Fibroblast of lung (primary cell): ENCODE results near the gene GPR32.

Experiments
- EZH2 ChIP-seq: IDR thresholded peaks from 2 replicates; pipeline ENCODE4 v1.5.1; 2012; ENCODE audit warnings: low read length, control low read depth, mild to moderate bottlenecking; ENCODE audit errors: missing control alignments
- TF ChIP-seq, protein P1 (sequence below), 2 donors: IDR thresholded peaks in 1 of 2; conservative IDR thresholded peaks in 1 of 2; 1 replicate in 1 of 2; 2 replicates in 1 of 2; pipeline ENCODE4 v1.5.1; 2011 to 2012; ENCODE audit warnings: low read length in 2 of 2, control low read depth in 1 of 2, inconsistent platforms in 1 of 2, low read depth in 1 of 2, mild to moderate bottlenecking in 1 of 2

DNA sequence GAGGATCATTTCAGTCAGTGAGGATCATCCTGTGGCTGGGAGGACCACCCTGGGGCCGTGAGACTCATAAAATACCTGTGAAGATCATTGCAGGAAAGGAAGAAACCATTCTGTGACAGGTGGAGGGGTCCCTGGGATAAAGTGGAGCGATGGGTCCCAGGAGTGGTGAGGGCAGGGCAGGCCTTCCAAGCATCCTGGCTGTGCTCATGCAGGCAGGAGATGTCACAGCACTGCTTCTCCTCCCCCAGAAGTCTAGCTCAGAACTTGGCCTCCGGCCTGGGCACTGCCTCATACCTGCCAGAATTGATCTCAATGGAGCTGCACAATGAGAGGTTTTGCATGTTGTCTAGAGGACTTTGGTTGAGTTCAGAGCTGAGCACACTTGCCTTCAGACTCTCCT, 42.2 kb downstream of the GPR32 start:
- TF ChIP-seq, protein P1, sequence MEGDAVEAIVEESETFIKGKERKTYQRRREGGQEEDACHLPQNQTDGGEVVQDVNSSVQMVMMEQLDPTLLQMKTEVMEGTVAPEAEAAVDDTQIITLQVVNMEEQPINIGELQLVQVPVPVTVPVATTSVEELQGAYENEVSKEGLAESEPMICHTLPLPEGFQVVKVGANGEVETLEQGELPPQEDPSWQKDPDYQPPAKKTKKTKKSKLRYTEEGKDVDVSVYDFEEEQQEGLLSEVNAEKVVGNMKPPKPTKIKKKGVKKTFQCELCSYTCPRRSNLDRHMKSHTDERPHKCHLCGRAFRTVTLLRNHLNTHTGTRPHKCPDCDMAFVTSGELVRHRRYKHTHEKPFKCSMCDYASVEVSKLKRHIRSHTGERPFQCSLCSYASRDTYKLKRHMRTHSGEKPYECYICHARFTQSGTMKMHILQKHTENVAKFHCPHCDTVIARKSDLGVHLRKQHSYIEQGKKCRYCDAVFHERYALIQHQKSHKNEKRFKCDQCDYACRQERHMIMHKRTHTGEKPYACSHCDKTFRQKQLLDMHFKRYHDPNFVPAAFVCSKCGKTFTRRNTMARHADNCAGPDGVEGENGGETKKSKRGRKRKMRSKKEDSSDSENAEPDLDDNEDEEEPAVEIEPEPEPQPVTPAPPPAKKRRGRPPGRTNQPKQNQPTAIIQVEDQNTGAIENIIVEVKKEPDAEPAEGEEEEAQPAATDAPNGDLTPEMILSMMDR (conservative IDR thresholded peaks at IDR 0.05 in 1 of 2, IDR thresholded peaks at IDR 0.05 in 1 of 2; ENCODE audit: low read depth in 1 of 2, low read length in 2 of 2) = no peak
- TF ChIP-seq EZH2 = no peak
